Hematopoietic multipotent progenitor cell treated with erythropoietin and hydrocortisone succinate and interleukin-3 and kit ligand, for 8 days (in vitro differentiated cells): ENCODE data around the gene CTNNA3.

Experiments used
- DNase-seq: peaks from one replicate; pipeline ENCODE4 v3.0.0-alpha.2; 2015

The CTNNA3 gene

GRCh38 chr10:66021423-66021822 lies 1674.6 kb downstream of the CTNNA3 start:
- DNase-seq: no peak

GRCh38 chr10:66008221-66008620 lies 1687.8 kb downstream of the CTNNA3 start:
- no peak for DNase-seq

GRCh38 chr10:66006411-66006810 lies 1689.6 kb downstream of the CTNNA3 start:
- DNase-seq: no peak

- DNase-seq: no peak
These were observed 1702.5 kb downstream of the CTNNA3 start for GRCh38 chr10:65993451-65993850.

- no peak for DNase-seq
These were observed 1727.1 kb downstream of the CTNNA3 start for GRCh38 chr10:65968871-65969270.

DNA sequence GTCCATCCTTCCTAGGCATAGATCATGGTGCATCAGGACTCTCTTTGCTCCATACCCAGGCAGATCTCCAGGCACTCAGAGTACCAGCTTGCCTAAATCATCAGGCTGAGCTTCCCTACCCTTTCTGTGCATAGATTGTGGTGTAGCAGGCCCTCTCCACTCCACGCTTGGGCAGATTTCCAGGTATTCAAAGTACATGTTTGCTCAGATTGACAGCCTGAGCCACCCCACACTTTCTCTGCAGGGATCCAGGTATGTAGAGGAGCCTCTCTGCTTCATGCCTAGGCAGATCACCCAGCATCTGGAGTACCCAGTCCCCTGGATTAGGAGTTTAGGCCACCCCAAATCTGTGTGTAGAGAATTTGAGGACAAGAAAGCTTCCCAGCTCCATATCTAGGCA lies 1727.6 kb downstream of the CTNNA3 start:
- no peak for DNase-seq

DNA sequence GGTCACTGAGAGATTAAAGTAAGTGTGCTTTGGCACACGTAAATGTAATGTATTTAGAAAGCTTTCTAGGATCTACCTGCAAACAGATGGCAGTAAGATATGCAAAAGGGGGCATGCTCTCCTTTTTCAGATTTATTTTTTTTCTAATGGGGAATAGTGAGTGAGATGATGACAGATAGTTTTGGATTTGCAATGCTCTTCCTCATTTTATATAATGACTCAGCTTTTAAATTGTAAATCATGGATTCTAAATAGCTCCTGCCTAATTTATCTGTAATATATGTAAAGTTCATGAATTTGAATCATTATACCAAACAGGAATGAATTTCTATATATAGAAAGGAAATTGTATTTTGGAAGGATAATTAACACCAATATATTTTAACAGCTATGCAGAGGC lies 1731.8 kb downstream of the CTNNA3 start:
- DNase-seq: no peak

- no peak for DNase-seq
These were observed 1743.9 kb downstream of the CTNNA3 start for GRCh38 chr10:65952086-65952485.

GRCh38 chr10:65950075-65950474 lies 1745.9 kb downstream of the CTNNA3 start:
- no peak for DNase-seq

GRCh38 chr10:65949526-65949925 lies 1746.5 kb downstream of the CTNNA3 start:
- DNase-seq: no peak

DNA sequence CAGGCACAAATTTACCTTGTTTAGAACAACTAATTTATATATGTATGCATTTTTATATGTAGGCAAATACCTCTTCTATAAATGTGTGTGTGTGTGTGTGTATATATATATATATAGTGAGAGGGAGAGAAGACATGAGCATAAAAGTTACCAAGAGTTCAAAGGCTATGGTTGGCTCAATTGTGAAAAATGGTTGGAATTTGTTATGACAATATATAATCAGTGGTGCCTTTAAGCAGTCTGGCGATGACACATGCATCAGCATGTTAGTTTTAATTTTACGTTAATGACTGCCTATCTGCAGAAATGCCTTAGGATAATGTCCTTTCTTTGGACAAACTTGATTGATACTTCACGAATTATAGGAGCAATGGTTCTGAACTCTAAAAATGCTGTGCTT lies 1750.9 kb downstream of the CTNNA3 start:
- DNase-seq: no peak

DNA sequence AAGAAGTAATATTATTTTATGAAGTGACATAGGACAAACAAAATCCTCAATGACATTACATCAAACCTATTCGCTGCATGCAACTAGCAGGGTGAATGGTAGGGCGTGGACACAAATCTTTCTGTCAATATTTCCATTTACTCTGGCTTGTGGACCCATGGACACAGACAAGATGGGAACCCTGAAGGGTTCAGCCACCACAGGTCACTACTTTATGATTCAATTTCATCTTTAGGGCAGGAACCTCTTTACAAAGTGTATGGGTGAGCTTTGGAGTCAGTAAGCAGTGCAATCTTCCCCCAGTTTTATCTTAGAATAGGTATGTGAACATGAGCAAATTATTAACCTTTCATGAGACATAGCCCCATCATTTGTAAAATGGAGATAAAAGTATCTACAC lies 1752.5 kb downstream of the CTNNA3 start:
- no peak for DNase-seq

DNA sequence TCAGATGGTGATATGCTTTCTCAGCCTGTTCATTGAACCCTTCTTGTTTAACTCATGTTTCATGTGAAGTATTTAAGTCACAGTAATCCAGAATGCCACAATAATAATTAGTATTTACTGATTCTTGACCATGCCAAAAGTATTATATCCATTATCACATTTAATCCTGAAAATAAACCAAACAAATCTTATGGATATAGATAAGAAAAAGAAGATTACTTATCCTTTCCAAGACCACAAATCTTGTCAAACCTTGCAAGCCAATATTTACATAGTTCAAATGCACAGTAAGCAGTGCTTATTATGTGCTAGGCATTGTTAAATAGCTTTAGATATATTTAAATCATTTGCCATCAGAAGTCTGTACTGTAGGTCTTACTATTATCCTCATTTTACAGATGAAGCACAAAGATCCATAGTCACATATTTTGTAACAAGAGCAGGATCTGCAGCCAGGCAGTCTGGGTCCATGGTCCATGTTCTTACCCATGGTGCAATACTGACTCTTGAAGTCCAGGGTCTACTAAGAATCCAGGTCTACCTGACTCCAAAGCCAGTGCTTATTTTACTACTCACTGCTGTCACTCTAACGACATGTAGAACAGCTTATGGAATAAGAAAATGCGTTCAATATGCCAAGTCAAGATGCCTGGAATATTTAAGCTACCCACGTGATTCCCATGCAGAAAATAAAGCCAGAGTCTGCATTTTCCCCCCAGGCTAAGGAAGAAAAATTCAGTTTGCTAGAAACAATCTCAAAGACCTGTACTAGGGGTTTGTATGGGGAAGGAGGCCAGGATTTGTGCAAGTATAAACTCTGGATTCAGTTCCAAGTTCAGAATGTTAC lies 1755.0 kb downstream of the CTNNA3 start:
- DNase-seq: no peak

GRCh38 chr10:65940105-65940504 lies 1755.9 kb downstream of the CTNNA3 start:
- DNase-seq: no peak

- no peak for DNase-seq
These were observed 1764.5 kb downstream of the CTNNA3 start for GRCh38 chr10:65931291-65932070.

DNA sequence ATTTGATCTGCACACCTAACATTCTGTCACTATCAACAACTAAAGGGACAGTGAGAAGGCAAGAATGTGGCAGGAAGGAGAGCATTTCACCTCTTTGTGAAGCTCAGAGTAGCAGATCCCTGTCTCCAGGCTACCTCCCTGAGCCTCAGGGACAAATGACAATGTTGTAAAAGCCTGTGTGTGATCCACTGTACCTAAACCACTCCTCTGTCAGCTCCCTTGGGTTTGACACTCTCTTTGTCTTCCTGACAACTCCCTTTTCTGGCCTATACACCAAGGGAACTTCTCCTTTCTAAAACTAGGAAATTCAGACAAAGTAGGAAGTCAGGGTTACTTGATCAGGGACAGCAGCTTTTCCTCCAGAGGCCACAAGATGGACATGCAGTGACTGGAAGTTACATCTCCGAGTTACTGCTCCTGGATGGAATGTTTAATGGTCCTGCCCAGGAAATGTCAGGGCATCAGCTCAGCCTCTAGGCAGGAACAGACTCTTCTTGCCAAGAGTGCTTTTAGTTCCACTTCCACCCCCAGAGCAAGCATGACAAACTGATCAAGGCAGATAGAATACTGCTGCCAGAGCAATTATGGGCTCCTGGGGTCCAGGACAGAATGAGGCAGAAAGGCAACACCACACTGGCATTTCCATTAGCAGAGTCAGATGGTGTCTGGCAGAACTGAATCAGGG lies 1784.7 kb downstream of the CTNNA3 start:
- no peak for DNase-seq

- DNase-seq: no peak
These were observed 1785.8 kb downstream of the CTNNA3 start for GRCh38 chr10:65910209-65910608.

DNA sequence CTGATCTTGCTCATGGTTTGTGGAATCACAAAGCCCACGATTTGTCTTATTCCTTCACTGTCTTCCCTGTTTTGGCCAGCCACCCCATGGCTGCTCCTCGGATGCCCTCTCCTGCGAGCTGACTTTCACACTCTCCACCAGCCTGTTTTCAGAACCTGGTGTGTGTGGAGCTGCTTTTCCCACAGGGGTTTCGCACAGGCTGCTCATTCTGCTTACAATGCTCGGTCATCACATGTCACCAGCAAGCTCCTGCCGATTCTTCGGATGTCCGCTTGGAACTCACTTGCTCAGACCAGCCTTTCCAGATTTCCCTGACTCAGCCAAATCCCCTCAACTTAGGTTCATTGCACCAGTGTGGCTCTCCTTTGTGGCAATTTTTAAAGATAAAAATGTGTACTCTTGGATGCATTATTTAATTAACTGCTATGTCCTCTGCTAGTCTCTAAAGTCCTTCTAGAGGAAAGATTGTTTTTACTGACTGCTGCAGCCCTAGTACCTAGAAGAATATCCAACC lies 1788.7 kb downstream of the CTNNA3 start:
- DNase-seq: no peak

DNA sequence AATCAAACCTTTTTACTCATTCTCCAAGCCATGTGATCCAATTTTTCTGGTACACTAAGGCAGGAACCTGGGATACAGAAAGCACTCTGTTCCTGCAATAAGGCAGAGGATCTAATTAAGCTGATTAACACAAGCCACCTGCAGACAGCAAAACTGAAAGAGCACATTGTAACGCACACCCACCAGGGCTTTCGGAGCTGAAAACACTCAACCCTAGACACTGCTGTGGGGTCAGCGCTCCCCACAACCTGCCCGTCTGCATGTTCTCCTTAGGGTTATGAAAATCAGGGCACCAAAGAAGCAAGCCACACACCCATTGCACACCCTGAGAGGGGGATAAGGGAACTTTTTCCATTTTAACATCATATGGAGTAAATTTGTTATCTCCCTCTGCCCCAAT lies 1792.4 kb downstream of the CTNNA3 start:
- DNase-seq: no peak

GRCh38 chr10:65900271-65900670 lies 1795.7 kb downstream of the CTNNA3 start:
- no peak for DNase-seq

DNA sequence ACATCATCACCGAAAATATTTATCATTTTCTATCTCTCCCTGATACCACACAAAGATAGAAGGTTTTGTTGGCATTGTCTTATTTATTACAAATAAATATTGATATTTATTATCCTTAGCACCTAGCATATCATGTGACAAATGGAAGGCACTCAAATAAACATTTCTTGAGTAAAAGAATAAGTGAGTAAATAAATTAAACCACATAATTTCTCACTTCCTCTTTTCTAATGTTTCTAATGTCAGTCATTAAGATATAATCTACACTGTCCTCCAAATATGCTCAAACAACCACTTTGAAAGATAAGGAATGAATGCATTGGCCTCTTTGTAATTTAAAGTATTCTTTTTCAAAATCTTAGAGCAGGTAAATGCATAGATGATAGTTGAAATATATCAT lies 1797.9 kb downstream of the CTNNA3 start:
- DNase-seq: no peak

DNA sequence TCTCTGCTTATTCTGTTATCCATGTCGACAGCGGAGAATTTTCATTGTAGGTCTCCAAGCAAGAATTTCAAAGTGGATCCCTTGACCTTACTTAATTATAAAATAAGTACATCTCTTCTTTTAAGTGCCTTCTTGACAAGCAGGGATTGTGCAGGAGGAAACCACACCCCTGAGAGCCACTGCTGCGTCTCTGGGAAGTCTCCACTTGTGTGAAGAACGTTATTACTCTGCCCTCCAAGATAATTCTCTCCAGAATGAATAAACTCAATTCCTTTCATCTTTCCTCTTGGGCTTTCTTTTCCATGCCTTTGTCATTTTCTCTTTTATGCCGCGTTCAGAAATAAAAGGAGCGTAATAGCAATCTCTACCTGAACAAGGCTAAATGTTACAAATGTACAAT lies 1801.0 kb downstream of the CTNNA3 start:
- DNase-seq: no peak

DNA sequence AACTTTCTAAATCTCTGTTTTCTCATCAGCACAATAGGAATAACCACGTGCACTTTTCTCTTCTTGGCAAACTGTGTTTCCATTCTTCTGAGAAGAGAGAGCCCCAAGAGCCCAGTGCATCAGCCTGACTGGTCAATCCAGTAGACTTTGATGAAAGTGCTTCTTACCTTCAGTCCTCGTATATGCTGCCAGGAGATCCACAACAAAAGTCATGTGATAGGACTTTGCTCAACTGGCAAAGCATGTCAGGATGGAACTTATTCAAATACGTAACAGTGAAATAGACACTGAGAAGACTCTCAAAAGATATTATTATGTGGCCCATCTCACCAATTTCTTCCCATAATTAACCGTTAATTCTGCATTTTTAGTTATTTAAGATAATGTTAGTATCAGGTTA lies 1801.6 kb downstream of the CTNNA3 start:
- DNase-seq: no peak

DNA sequence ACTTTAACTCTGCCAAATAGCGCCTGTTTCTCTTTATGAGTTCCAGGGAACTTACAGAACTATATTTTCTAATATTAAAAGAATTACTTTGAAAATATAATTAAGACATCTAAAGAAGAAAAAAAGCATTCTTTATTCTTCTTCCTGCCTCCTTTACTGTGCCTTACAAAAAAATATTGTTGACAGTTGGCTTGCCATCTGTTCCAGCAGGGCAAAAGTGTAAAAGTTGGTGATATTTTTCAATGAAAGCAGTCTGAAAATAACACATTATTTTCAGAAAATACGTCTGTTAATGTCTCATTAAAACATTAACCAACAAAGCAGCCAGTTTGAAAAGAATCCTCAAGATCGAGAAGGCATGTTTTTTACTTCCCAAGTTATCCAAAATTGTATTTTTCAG lies 1802.3 kb downstream of the CTNNA3 start:
- no peak for DNase-seq
